T-helper 2 cell treated with Interferon-gamma antibody and Interleukin-4, amounts not matched to agents 5 μg/mL and 100 μg/mL, for 36 hours (primary cell): ENCODE results near the gene MAST1.
"Not testable (repeated sequence)": the region's sequence is repeated elsewhere in the genome, so short reads cannot be mapped to it uniquely, and the experiment has no call there.

Experiments used
- DNase-seq: peaks from one replicate; pipeline ENCODE4 v3.0.0; 2021; ENCODE audit warnings: low spot score
- H3K27ac Mint-ChIP-seq: one replicate; pipeline ENCODE4 v1.8.0; 2021; ENCODE audit warnings: mild to moderate bottlenecking, mixed read lengths
- H3K27me3 Mint-ChIP-seq: one replicate; pipeline ENCODE4 v1.8.0; 2021; ENCODE audit warnings: low read depth, mixed read lengths
- H3K36me3 Mint-ChIP-seq: one replicate; pipeline ENCODE4 v1.8.0; 2021; ENCODE audit warnings: low read depth, mixed read lengths
- H3K4me1 Mint-ChIP-seq: one replicate; pipeline ENCODE4 v1.8.0; 2021; ENCODE audit warnings: low read depth, mixed read lengths
- H3K4me3 Mint-ChIP-seq: one replicate; pipeline ENCODE4 v1.8.0; 2022; ENCODE audit warnings: mild to moderate bottlenecking, moderate library complexity, mixed read lengths
- H3K9me3 Mint-ChIP-seq: one replicate; pipeline ENCODE4 v1.8.0; 2021; ENCODE audit warnings: mixed read lengths

Gene MAST1

GRCh38 chr19:12796146-12797071 lies 41.9 kb upstream of the MAST1 start:
- Mint-ChIP-seq H3K27me3 (no peaks in the 10 kb centered on the region), H3K9me3 (no peaks in the 10 kb centered on the region), H3K4me1 (peaks cover 28% of the 10 kb centered on the region), H3K4me3 (peak overlapping the region; percentile 84), H3K27ac (peak overlapping the region; percentile 84), H3K36me3 (peaks cover 21% of the 10 kb centered on the region)
- peak; percentile 73 for DNase-seq

GRCh38 chr19:12797141-12797587 lies 41.2 kb upstream of the MAST1 start:
- Mint-ChIP-seq H3K4me1 (peaks cover 29% of the 10 kb centered on the region), H3K27me3 (no peaks in the 10 kb centered on the region), H3K36me3 (peaks cover 21% of the 10 kb centered on the region), H3K27ac (no peak overlapping the region), H3K4me3 (no peak overlapping the region), H3K9me3 (no peaks in the 10 kb centered on the region)
- no peak for DNase-seq

DNA sequence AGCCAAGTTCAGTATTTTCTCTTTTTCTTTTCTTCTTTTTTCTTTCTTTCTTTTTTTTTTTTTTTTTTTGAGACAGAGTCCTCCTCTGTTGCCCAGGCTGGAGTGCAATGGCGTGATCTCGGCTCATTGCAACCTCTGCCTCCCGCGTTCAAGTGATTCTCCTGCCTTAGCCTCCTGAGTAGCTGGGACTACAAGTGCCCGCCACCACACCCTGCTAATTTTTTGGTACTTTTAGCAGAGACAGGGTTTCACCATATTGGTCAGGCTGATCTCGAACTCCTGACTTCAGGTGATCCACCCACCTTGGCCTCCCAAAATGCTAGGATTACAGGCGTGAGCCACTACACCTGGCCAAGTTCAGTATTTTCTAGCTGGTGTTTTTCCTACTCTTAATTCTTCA lies 40.7 kb upstream of the MAST1 start:
- H3K4me3 Mint-ChIP-seq, DNase-seq, H3K27me3 Mint-ChIP-seq, H3K9me3 Mint-ChIP-seq, H3K27ac Mint-ChIP-seq: not testable (repeated sequence)
- peaks cover 33% of the 10 kb centered on the region for H3K4me1 Mint-ChIP-seq
- peaks cover 17% of the 10 kb centered on the region for H3K36me3 Mint-ChIP-seq

DNA sequence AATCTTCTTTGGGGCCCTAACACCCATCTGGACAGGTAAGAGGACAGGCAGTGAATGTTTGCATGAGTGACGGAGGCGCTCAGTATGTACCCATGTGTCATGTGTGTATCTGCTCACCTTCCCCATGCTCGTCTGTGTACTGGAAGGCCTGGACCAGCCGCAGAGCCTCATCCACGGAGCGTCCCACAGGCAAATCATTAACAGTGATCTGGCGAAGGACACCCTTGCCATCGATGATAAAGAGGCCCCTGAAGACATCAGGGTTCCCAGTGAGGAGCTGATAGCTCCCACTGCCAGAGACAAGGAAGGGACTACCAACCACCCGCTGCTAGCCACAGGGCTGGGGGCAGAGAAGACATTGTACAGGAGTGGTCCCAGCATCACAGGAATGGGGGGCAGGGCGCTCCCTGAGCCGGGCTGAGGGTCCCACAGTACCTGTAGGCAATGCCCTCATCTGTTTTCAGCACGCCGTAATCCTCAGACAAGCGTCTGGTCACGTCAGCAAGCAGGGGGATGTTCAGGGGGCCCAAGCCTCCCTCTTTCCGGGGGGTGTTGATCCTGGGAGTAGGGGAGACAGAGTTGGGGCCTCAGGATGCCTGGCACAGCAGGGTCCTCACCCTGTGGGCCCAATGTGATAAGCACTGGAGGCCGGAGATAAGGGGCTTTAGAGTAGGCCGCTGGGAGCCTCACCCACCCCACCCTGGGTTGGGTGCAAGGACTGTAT lies 38.4 kb upstream of the MAST1 start:
- no peaks in the 10 kb centered on the region for H3K27me3 Mint-ChIP-seq
- no peak overlapping the region for H3K27ac Mint-ChIP-seq
- peak overlapping the region; percentile 88 for H3K4me3 Mint-ChIP-seq
- no peak for DNase-seq
- H3K9me3 Mint-ChIP-seq = no peaks in the 10 kb centered on the region
- peaks cover 13% of the 10 kb centered on the region for H3K36me3 Mint-ChIP-seq
- peaks cover 26% of the 10 kb centered on the region for H3K4me1 Mint-ChIP-seq

- no peaks in the 10 kb centered on the region for H3K27me3 Mint-ChIP-seq
- DNase-seq = no peak
- peak overlapping the region; percentile 88 for H3K4me3 Mint-ChIP-seq
- no peaks in the 10 kb centered on the region for H3K9me3 Mint-ChIP-seq
- H3K4me1 Mint-ChIP-seq = peaks cover 25% of the 10 kb centered on the region
- peak overlapping the region; percentile 84 for H3K27ac Mint-ChIP-seq
- H3K36me3 Mint-ChIP-seq = peaks cover 13% of the 10 kb centered on the region
These were observed 37.9 kb upstream of the MAST1 start for GRCh38 chr19:12800466-12800770.

DNA sequence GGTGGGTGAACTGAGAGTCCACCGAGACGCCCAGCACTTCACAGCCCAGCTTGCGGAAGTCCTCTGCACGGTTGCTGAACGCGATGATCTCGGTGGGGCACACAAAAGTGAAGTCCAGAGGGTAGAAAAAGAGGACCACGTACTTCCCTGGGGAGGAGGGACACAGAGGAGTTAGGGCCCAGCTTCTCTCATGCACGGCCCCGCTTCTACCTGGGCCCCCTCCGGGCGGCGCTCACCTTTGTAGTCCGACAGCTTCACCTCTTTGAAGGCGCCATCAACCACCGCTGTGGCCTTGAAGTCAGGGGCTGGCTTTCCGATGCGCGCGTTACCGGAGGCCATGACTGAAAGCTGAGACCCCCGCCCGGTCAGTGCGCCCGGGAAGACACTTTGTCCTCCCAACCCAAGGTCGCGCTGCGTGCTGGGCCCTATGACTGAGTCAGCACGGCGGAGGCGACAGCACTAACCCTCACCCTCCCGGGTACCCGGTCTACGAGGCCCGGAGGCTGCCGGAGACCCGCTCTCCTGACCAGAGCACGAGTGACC lies 37.3 kb upstream of the MAST1 start:
- H3K27me3 Mint-ChIP-seq = no peaks in the 10 kb centered on the region
- DNase-seq = no peak
- peak overlapping the region; percentile 88 for H3K4me3 Mint-ChIP-seq
- peaks cover 23% of the 10 kb centered on the region for H3K4me1 Mint-ChIP-seq
- H3K36me3 Mint-ChIP-seq = peaks cover 13% of the 10 kb centered on the region
- peak overlapping the region; percentile 84 for H3K27ac Mint-ChIP-seq
- H3K9me3 Mint-ChIP-seq = no peaks in the 10 kb centered on the region

DNA sequence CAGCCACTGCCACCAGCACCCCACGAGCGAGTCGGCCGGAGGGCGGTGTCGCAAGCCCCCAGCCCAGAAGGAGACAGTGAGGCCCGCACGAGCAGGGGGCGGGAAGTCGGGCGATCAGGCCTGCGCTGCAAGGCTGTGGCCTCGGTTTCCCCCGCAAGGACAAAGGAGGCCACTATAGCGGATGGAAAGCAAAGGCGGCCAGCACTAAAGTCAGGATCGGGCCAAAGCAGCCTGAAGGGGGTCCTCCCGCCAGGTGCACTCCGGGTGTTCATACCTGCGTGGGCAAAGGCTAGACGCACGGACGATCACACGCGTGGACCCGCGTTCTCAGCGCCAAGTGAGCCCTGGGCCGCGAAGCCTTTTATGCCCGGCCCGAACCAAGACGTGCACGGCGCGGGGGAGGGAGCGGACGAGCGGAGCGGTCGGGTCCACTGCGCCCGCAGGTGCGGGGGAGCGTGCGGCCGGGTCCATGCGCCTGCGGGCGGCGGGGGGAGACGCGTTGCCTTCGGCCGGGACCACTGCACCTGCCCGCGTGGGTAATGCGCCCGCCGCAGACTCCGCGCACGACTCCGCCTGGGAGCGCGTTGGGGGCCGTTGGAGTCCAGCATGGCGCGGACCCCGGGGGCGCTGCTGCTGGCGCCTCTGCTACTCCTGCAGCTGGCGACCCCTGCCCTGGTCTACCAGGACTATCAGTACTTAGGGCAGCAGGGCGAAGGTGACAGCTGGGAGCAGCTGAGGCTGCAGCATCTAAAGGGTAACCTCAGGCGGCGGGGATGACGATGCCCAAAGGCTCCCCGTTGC lies 36.6 kb upstream of the MAST1 start, which contains the start of the genes PRDX2 and THSD8:
Gene PRDX2, minus strand, starts transcription at position 335 of the 801 bp plus-strand sequence. CDS start 539 bp downstream, outside the sequence.
Gene THSD8, plus strand, starts transcription at position 604 of the 801 bp plus-strand sequence. Its CDS starts 3 bp downstream, at position 607.
- H3K27ac Mint-ChIP-seq = peak within 1 kb of the TSS; percentile 84

GRCh38 chr19:12802267-12803106 lies 35.8 kb upstream of the MAST1 start:
- Mint-ChIP-seq H3K27me3 (no peaks in the 10 kb centered on the region), H3K9me3 (no peaks in the 10 kb centered on the region), H3K4me1 (peaks cover 22% of the 10 kb centered on the region), H3K36me3 (peaks cover 13% of the 10 kb centered on the region), H3K4me3 (peak overlapping the region; percentile 88), H3K27ac (peak overlapping the region; percentile 71)
- DNase-seq = no peak

More for the DNA sequence above, 36.6 kb upstream of the MAST1 start, which contains the start of the genes PRDX2 and THSD8:
- no peaks in the 10 kb centered on the region for H3K27me3 Mint-ChIP-seq
- H3K4me3 Mint-ChIP-seq = peak within 1 kb of the TSS; percentile 88
- H3K4me1 Mint-ChIP-seq = peaks cover 22% of the 10 kb centered on the region
- DNase-seq = peak; percentile 78
- H3K9me3 Mint-ChIP-seq = no peaks in the 10 kb centered on the region
- H3K36me3 Mint-ChIP-seq = peaks cover 11% of the 10 kb centered on the region

- Mint-ChIP-seq H3K9me3 (no peaks in the 10 kb centered on the region), H3K27ac (no peak overlapping the region), H3K4me1 (peaks cover 25% of the 10 kb centered on the region), H3K4me3 (no peak overlapping the region), H3K27me3 (no peaks in the 10 kb centered on the region), H3K36me3 (peaks cover 15% of the 10 kb centered on the region)
- no peak for DNase-seq
These were observed 34.3 kb upstream of the MAST1 start for GRCh38 chr19:12804051-12804450.

GRCh38 chr19:12806242-12807081 lies 31.9 kb upstream of the MAST1 start, which contains the start of gene RNASEH2A:
Gene RNASEH2A (plus strand): TSS chr19:12806584. CDS start chr19:12806674, 90 bp downstream.
- peak; percentile 90 for DNase-seq
- no peaks in the 10 kb centered on the region for H3K27me3 Mint-ChIP-seq
- no peaks in the 10 kb centered on the region for H3K9me3 Mint-ChIP-seq
- H3K27ac Mint-ChIP-seq = peak within 1 kb of the TSS; percentile 89
- H3K4me1 Mint-ChIP-seq = peaks cover 16% of the 10 kb centered on the region
- peak within 1 kb of the TSS; percentile 88 for H3K4me3 Mint-ChIP-seq
- H3K36me3 Mint-ChIP-seq = peaks cover 14% of the 10 kb centered on the region

DNA sequence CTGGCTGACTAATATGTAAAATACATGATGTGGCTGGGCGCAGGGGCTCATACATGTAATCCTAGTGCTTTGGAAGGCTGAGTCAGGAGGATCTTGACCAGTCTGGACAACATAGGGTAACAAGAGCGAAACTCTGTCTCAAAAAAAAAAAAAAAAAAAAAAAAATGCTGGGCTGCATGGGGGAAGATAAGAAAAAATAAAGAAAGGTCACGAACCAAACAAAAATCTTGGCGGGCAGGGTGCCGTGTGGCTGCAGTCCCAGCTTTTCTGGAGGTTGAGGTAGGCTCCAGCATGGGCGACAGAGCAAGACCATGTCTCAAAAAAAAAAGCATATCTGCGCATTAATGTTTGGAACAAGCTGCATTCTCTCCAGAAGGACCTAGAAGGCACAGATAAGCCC lies 23.2 kb upstream of the MAST1 start:
- Mint-ChIP-seq H3K27me3 (no peaks in the 10 kb centered on the region), H3K4me1 (no peaks in the 10 kb centered on the region), H3K9me3 (no peaks in the 10 kb centered on the region), H3K4me3 (no peak overlapping the region), H3K36me3 (peaks cover 18% of the 10 kb centered on the region), H3K27ac (no peak overlapping the region)
- DNase-seq = no peak

GRCh38 chr19:12817188-12817587 lies 21.1 kb upstream of the MAST1 start:
- H3K9me3 Mint-ChIP-seq, DNase-seq, H3K4me3 Mint-ChIP-seq, H3K27ac Mint-ChIP-seq, H3K27me3 Mint-ChIP-seq, H3K4me1 Mint-ChIP-seq: not testable (repeated sequence)
- H3K36me3 Mint-ChIP-seq = peaks cover 18% of the 10 kb centered on the region
